BLaER1 (cell line): ENCODE measurements around the gene FLNA.
A peak's percentile ranks its signal among the peaks of the same experiment; 100 is the strongest.

Source experiments
- H3K27ac ChIP-seq: shearing (Covaris generic); formaldehyde crosslinking; 2 replicates; pipeline ENCODE4 v1.8.1; 2022
- H3K27me3 ChIP-seq: shearing (Covaris generic); formaldehyde crosslinking; 2 replicates; pipeline ENCODE4 v1.8.1; 2022
- H3K36me3 ChIP-seq: shearing (Covaris generic); formaldehyde crosslinking; 2 replicates; pipeline ENCODE4 v1.8.1; 2022
- H3K4me1 ChIP-seq: shearing (Covaris generic); formaldehyde crosslinking; 2 replicates; pipeline ENCODE4 v1.8.1; 2022
- H3K4me2 ChIP-seq: shearing (Covaris generic); formaldehyde crosslinking; 2 replicates; pipeline ENCODE4 v1.8.1; 2022
- H3K4me3 ChIP-seq: shearing (Covaris generic); formaldehyde crosslinking; 2 replicates; pipeline ENCODE4 v1.8.1; 2022
- H3K9ac ChIP-seq: shearing (Covaris generic); formaldehyde crosslinking; 2 replicates; pipeline ENCODE4 v1.8.1; 2022
- H3K9me3 ChIP-seq: shearing (Covaris generic); formaldehyde crosslinking; 2 replicates; pipeline ENCODE4 v1.8.1; 2022
- H4K20me1 ChIP-seq: shearing (Covaris generic); formaldehyde crosslinking; 2 replicates; pipeline ENCODE4 v1.8.1; 2022
- Cebpa-rat ChIP-seq: shearing (Covaris generic); IDR thresholded peaks from 2 replicates; pipeline ENCODE4 v1.8.1; 2022

FLNA gene

GRCh38 chrX:154327038-154327820 is 47.2 kb downstream of the FLNA start:
- H3K4me2 ChIP-seq: peak overlapping the region; percentile 54
- no peak overlapping the region for H3K9ac ChIP-seq

GRCh38 chrX:154325541-154325940 is 48.9 kb downstream of the FLNA start:
- Histone ChIP-seq H3K4me3 (no peak overlapping the region), H3K4me1 (peaks cover 52% of the 10 kb centered on the region)

More at GRCh38 chrX:154327038-154327820, 47.2 kb downstream of the FLNA start:
- Histone ChIP-seq H3K9me3 (no peaks in the 10 kb centered on the region), H3K4me1 (peaks cover 46% of the 10 kb centered on the region), H3K36me3 (no peaks in the 10 kb centered on the region), H3K27ac (no peak overlapping the region), H3K4me3 (no peak overlapping the region), H4K20me1 (peaks cover 18% of the 10 kb centered on the region; the same call in 1 of the 2 replicates), H3K27me3 (peaks cover 98% of the 10 kb centered on the region)
- TF ChIP-seq Cebpa-rat: no peak

GRCh38 chrX:154323537-154323936 is 50.9 kb downstream of the FLNA start:
- Histone ChIP-seq H3K4me1 (peaks cover 49% of the 10 kb centered on the region), H3K27ac (no peak overlapping the region), H4K20me1 (peaks cover 22% of the 10 kb centered on the region; the same call in 1 of the 2 replicates), H3K36me3 (no peaks in the 10 kb centered on the region), H3K4me3 (no peak overlapping the region), H3K4me2 (no peak overlapping the region), H3K9ac (no peak overlapping the region), H3K9me3 (no peaks in the 10 kb centered on the region), H3K27me3 (peaks cover 93% of the 10 kb centered on the region)
- TF ChIP-seq Cebpa-rat: no peak

More at GRCh38 chrX:154325541-154325940, 48.9 kb downstream of the FLNA start:
- H3K4me2 ChIP-seq: no peak overlapping the region
- H3K27me3 ChIP-seq: peaks cover 97% of the 10 kb centered on the region
- peaks cover 17% of the 10 kb centered on the region; the same call in 1 of the 2 replicates for H4K20me1 ChIP-seq
- no peak overlapping the region for H3K9ac ChIP-seq
- no peaks in the 10 kb centered on the region for H3K9me3 ChIP-seq
- TF ChIP-seq Cebpa-rat: no peak
- no peak overlapping the region for H3K27ac ChIP-seq
- no peaks in the 10 kb centered on the region for H3K36me3 ChIP-seq

GRCh38 chrX:154322890-154323289 is 51.5 kb downstream of the FLNA start:
- Histone ChIP-seq H3K4me1 (peaks cover 46% of the 10 kb centered on the region), H3K9ac (no peak overlapping the region), H3K27me3 (peaks cover 88% of the 10 kb centered on the region), H4K20me1 (peaks cover 22% of the 10 kb centered on the region; the same call in 1 of the 2 replicates), H3K36me3 (no peaks in the 10 kb centered on the region), H3K27ac (no peak overlapping the region), H3K9me3 (no peaks in the 10 kb centered on the region), H3K4me3 (no peak overlapping the region), H3K4me2 (no peak overlapping the region)
- no peak for TF ChIP-seq Cebpa-rat

DNA sequence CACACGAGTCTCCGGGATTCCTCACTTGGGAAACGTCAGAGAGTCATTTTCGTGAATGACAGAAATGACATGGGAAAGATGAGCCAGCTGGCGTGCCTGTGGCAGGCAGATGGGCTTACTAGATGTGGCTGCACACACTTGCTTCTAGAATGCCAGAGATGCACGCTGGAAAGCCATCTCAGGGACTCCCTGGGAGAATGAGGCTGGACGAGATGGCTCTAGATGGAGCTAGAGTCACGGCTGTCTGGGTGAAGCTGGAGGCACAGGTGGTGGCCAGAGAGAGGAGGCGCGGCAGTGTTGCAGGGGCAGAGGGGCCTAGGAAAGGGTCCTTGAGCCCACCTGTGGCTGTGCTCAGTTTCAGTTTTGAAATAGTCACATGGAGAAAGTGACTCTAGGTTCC is 52.8 kb downstream of the FLNA start:
- Histone ChIP-seq H3K36me3 (no peaks in the 10 kb centered on the region), H3K4me3 (no peak overlapping the region), H3K4me2 (no peak overlapping the region), H3K27me3 (peaks cover 85% of the 10 kb centered on the region), H3K9me3 (no peaks in the 10 kb centered on the region), H3K27ac (no peak overlapping the region), H3K4me1 (peaks cover 33% of the 10 kb centered on the region), H4K20me1 (peaks cover 22% of the 10 kb centered on the region; the same call in 1 of the 2 replicates), H3K9ac (no peak overlapping the region)
- no peak for TF ChIP-seq Cebpa-rat

- no peak for TF ChIP-seq Cebpa-rat
- Histone ChIP-seq H3K27me3 (peaks cover 85% of the 10 kb centered on the region), H3K27ac (no peak overlapping the region), H3K36me3 (no peaks in the 10 kb centered on the region), H3K4me3 (no peak overlapping the region), H3K9ac (no peak overlapping the region), H3K4me2 (peak overlapping the region; percentile 23; the same call in 1 of the 2 replicates), H3K4me1 (peaks cover 28% of the 10 kb centered on the region), H3K9me3 (no peaks in the 10 kb centered on the region), H4K20me1 (peaks cover 22% of the 10 kb centered on the region; the same call in 1 of the 2 replicates)
These were observed 53.3 kb downstream of the FLNA start for GRCh38 chrX:154321152-154321551.

GRCh38 chrX:154320406-154320805 is 54.0 kb downstream of the FLNA start:
- Histone ChIP-seq H3K9ac (no peak overlapping the region), H3K27ac (no peak overlapping the region), H3K36me3 (no peaks in the 10 kb centered on the region), H3K4me1 (peaks cover 27% of the 10 kb centered on the region), H3K27me3 (peaks cover 84% of the 10 kb centered on the region), H3K4me3 (no peak overlapping the region), H3K9me3 (no peaks in the 10 kb centered on the region), H3K4me2 (peak overlapping the region; percentile 23), H4K20me1 (peaks cover 22% of the 10 kb centered on the region; the same call in 1 of the 2 replicates)
- no peak for TF ChIP-seq Cebpa-rat

DNA sequence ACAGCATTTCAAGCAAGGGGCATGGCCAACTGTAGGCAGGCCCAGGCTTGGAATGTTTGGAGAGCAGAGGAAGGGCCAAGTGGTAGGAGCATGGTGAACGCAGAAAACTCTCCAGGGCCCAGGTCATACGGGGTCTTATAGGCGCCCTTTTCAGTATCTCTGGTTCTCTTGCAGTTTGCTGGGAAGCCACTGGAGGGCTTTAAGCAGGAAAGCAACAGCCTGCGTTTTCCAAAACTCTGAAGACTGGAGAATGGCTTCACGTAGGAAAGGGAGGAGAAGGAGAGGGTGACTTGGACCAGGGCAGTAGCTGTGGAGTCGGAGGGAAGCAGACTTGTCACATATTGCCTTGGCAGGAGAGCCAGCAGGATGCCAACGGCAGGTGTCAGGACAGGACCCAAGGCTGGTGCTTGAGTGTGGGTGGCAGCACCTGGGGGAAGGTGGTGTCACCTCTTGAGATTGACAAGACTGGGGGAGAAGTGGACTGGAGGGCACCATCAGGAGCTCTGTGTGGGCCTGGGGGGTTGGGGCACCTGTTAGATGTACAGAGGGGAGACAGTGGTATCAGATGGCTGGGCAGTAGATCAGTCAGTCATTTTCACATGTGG is 56.9 kb downstream of the FLNA start:
- no peak overlapping the region for H3K27ac ChIP-seq
- no peaks in the 10 kb centered on the region for H3K36me3 ChIP-seq
- no peak overlapping the region for H3K4me3 ChIP-seq
- H4K20me1 ChIP-seq: peaks cover 7% of the 10 kb centered on the region; the same call in 1 of the 2 replicates
- H3K9ac ChIP-seq: no peak overlapping the region
- H3K9me3 ChIP-seq: no peaks in the 10 kb centered on the region
- no peak for TF ChIP-seq Cebpa-rat
- H3K4me1 ChIP-seq: peaks cover 22% of the 10 kb centered on the region
- no peak overlapping the region for H3K4me2 ChIP-seq
- peaks cover 83% of the 10 kb centered on the region for H3K27me3 ChIP-seq

DNA sequence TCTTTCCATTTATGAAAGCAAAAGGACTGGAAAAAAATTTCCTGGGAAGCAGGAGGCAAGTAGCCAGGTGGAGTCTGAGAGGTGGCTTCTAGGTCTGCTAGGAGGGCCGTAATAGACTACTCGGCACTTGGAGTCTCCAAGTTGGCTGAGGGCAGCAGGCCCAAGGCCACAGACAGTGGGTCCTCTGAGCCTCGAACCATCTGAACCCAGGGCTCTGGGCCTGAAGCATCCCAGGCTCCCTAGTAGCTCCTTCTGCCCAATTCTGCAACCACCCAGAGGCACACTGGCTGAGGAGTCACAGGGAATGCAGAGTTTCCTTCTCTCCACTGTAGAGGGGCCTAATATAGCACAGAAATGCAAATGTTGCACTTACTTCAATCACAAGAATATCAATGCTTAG is 59.0 kb downstream of the FLNA start:
- Histone ChIP-seq H3K4me1 (peaks cover 13% of the 10 kb centered on the region), H3K4me3 (no peak overlapping the region), H3K27ac (no peak overlapping the region), H3K36me3 (no peaks in the 10 kb centered on the region), H4K20me1 (peaks cover 4% of the 10 kb centered on the region; the same call in 1 of the 2 replicates), H3K27me3 (peaks cover 84% of the 10 kb centered on the region), H3K4me2 (no peak overlapping the region), H3K9ac (no peak overlapping the region), H3K9me3 (no peaks in the 10 kb centered on the region)
- no peak for TF ChIP-seq Cebpa-rat

GRCh38 chrX:154313147-154313546 is 61.3 kb downstream of the FLNA start:
- H3K4me1 ChIP-seq: peaks cover 5% of the 10 kb centered on the region; the same call in 1 of the 2 replicates
- no peak overlapping the region for H3K4me3 ChIP-seq
- peaks cover 88% of the 10 kb centered on the region for H3K27me3 ChIP-seq
- H3K4me2 ChIP-seq: no peak overlapping the region
- H3K36me3 ChIP-seq: no peaks in the 10 kb centered on the region
- H3K9ac ChIP-seq: no peak overlapping the region
- no peak overlapping the region for H3K27ac ChIP-seq
- TF ChIP-seq Cebpa-rat: no peak
- H4K20me1 ChIP-seq: no peaks in the 10 kb centered on the region; the same call in 1 of the 2 replicates
- H3K9me3 ChIP-seq: no peaks in the 10 kb centered on the region
